Central memory CD8-positive, alpha-beta T cell (primary cell): Measurements from ENCODE around the gene ACHE.
"Not testable (repeated sequence)": the region's sequence is repeated elsewhere in the genome, so short reads cannot be mapped to it uniquely, and the experiment has no call there.

Experiments
- ATAC-seq: fragments of 150-1000 bp; cut with Tn5 transposase; replicated peaks from 2 replicates; pipeline ENCODE4 v1.10.0; 2022; ENCODE audit warnings: mild to moderate bottlenecking, moderate FRiP score, moderate number of reproducible peaks; ENCODE audit not compliant: poor library complexity, severe bottlenecking; ENCODE audit errors: extremely low read depth
- DNase-seq, 2 donors: peaks; one replicate each; pipeline ENCODE4 v3.0.0; 2021; ENCODE audit warnings: low spot score in 2 of 2
- H3K27ac Mint-ChIP-seq: one replicate; pipeline ENCODE4 v1.8.0; 2022; ENCODE audit warnings: low read depth, mild to moderate bottlenecking, moderate library complexity, mixed read lengths
- H3K27me3 Mint-ChIP-seq: one replicate; pipeline ENCODE4 v1.8.0; 2022; ENCODE audit warnings: mixed read lengths
- H3K36me3 Mint-ChIP-seq: one replicate; pipeline ENCODE4 v1.8.0; 2022; ENCODE audit warnings: mild to moderate bottlenecking, moderate library complexity, mixed read lengths; ENCODE audit not compliant: insufficient read depth
- H3K4me1 Mint-ChIP-seq: one replicate; pipeline ENCODE4 v1.8.0; 2022; ENCODE audit warnings: mixed read lengths
- H3K4me3 Mint-ChIP-seq: one replicate; pipeline ENCODE4 v1.8.0; 2022; ENCODE audit warnings: mild to moderate bottlenecking, moderate library complexity, mixed read lengths
- H3K9me3 Mint-ChIP-seq: one replicate; pipeline ENCODE4 v1.8.0; 2022; ENCODE audit warnings: mixed read lengths

The ACHE gene

GRCh38 chr7:100914208-100914878 lies 18.7 kb upstream of the ACHE start:
- ATAC-seq: no peak
- no peaks in the 10 kb centered on the region for H3K9me3 Mint-ChIP-seq
- no peak overlapping the region for H3K4me3 Mint-ChIP-seq
- H3K27ac Mint-ChIP-seq: no peak overlapping the region
- H3K27me3 Mint-ChIP-seq: peaks cover 41% of the 10 kb centered on the region
- no peaks in the 10 kb centered on the region for H3K4me1 Mint-ChIP-seq
- DNase-seq: no peak
- H3K36me3 Mint-ChIP-seq: no peaks in the 10 kb centered on the region

GRCh38 chr7:100911484-100911883 lies 15.8 kb upstream of the ACHE start:
- Mint-ChIP-seq H3K4me3 (no peak overlapping the region), H3K36me3 (no peaks in the 10 kb centered on the region), H3K9me3 (no peaks in the 10 kb centered on the region), H3K27ac (no peak overlapping the region), H3K4me1 (no peaks in the 10 kb centered on the region), H3K27me3 (peaks cover 27% of the 10 kb centered on the region)
- DNase-seq: no peak
- ATAC-seq: no peak

- H3K36me3 Mint-ChIP-seq, H3K4me1 Mint-ChIP-seq, H3K4me3 Mint-ChIP-seq, H3K27ac Mint-ChIP-seq, DNase-seq, H3K9me3 Mint-ChIP-seq, ATAC-seq: not testable (repeated sequence)
- H3K27me3 Mint-ChIP-seq: peaks cover 21% of the 10 kb centered on the region
Measured at GRCh38 chr7:100910443-100910842, 14.8 kb upstream of the ACHE start.

- no peaks in the 10 kb centered on the region for H3K4me1 Mint-ChIP-seq
- no peak overlapping the region for H3K27ac Mint-ChIP-seq
- H3K27me3 Mint-ChIP-seq: peaks cover 25% of the 10 kb centered on the region
- H3K9me3 Mint-ChIP-seq: no peaks in the 10 kb centered on the region
- no peak for DNase-seq
- no peaks in the 10 kb centered on the region for H3K36me3 Mint-ChIP-seq
- H3K4me3 Mint-ChIP-seq: no peak overlapping the region
- no peak for ATAC-seq
Measured at GRCh38 chr7:100908512-100908911, 12.8 kb upstream of the ACHE start.

GRCh38 chr7:100902638-100903037 lies 7.0 kb upstream of the ACHE start:
- Mint-ChIP-seq H3K9me3 (no peaks in the 10 kb centered on the region), H3K4me3 (no peak overlapping the region), H3K36me3 (peaks cover 2% of the 10 kb centered on the region), H3K4me1 (no peaks in the 10 kb centered on the region), H3K27ac (no peak overlapping the region), H3K27me3 (peaks cover 46% of the 10 kb centered on the region)
- ATAC-seq (no peak), DNase-seq (no peak)

- Mint-ChIP-seq H3K4me1 (no peaks in the 10 kb centered on the region), H3K27ac (no peak overlapping the region), H3K4me3 (no peak overlapping the region), H3K27me3 (peaks cover 48% of the 10 kb centered on the region), H3K9me3 (no peaks in the 10 kb centered on the region), H3K36me3 (peaks cover 5% of the 10 kb centered on the region)
- ATAC-seq: no peak
- no peak for DNase-seq
Measured at GRCh38 chr7:100901921-100902332, 6.2 kb upstream of the ACHE start.

GRCh38 chr7:100900978-100901377 lies 5.3 kb upstream of the ACHE start:
- no peaks in the 10 kb centered on the region for H3K9me3 Mint-ChIP-seq
- no peak for ATAC-seq
- DNase-seq: no peak
- H3K36me3 Mint-ChIP-seq: peaks cover 7% of the 10 kb centered on the region
- H3K27ac Mint-ChIP-seq: no peak overlapping the region
- H3K27me3 Mint-ChIP-seq: peaks cover 55% of the 10 kb centered on the region
- peaks cover 5% of the 10 kb centered on the region for H3K4me1 Mint-ChIP-seq
- H3K4me3 Mint-ChIP-seq: no peak overlapping the region

- Mint-ChIP-seq H3K36me3 (peaks cover 8% of the 10 kb centered on the region), H3K27me3 (peaks cover 61% of the 10 kb centered on the region), H3K4me3 (no peak overlapping the region), H3K4me1 (peaks cover 8% of the 10 kb centered on the region), H3K27ac (no peak overlapping the region), H3K9me3 (no peaks in the 10 kb centered on the region)
- DNase-seq: no peak
- ATAC-seq: no peak
Measured at GRCh38 chr7:100899432-100899831, 3.7 kb upstream of the ACHE start.

- peaks cover 63% of the 10 kb centered on the region for H3K27me3 Mint-ChIP-seq
- H3K27ac Mint-ChIP-seq: no peak overlapping the region
- peaks cover 8% of the 10 kb centered on the region for H3K36me3 Mint-ChIP-seq
- peak overlapping the region; percentile 62 for H3K4me3 Mint-ChIP-seq
- H3K9me3 Mint-ChIP-seq: no peaks in the 10 kb centered on the region
- no peak for ATAC-seq
- DNase-seq: no peak
- peaks cover 9% of the 10 kb centered on the region for H3K4me1 Mint-ChIP-seq
Measured at GRCh38 chr7:100897772-100898454, 2.2 kb upstream of the ACHE start.

GRCh38 chr7:100896732-100897608 lies 1.3 kb upstream of the ACHE start:
- ATAC-seq: no peak
- DNase-seq: peak in 1 of 2 donors; percentile 46
- H3K36me3 Mint-ChIP-seq: peaks cover 8% of the 10 kb centered on the region
- H3K4me1 Mint-ChIP-seq: peaks cover 12% of the 10 kb centered on the region
- H3K9me3 Mint-ChIP-seq: no peaks in the 10 kb centered on the region
- peak overlapping the region; percentile 78 for H3K4me3 Mint-ChIP-seq
- H3K27ac Mint-ChIP-seq: no peak overlapping the region
- H3K27me3 Mint-ChIP-seq: peaks cover 66% of the 10 kb centered on the region

GRCh38 chr7:100895956-100896731 lies 456 bp upstream of the ACHE start:
- peaks cover 12% of the 10 kb centered on the region for H3K4me1 Mint-ChIP-seq
- peak overlapping the region; percentile 78 for H3K27ac Mint-ChIP-seq
- no peaks in the 10 kb centered on the region for H3K9me3 Mint-ChIP-seq
- peak overlapping the region; percentile 78 for H3K4me3 Mint-ChIP-seq
- peaks cover 8% of the 10 kb centered on the region for H3K36me3 Mint-ChIP-seq
- peak in 1 of 2 donors; percentile 44 for DNase-seq
- ATAC-seq: peak; percentile 57
- H3K27me3 Mint-ChIP-seq: peaks cover 71% of the 10 kb centered on the region
